Loucy (cell line): ENCODE results near the gene CADM1.

ENCODE experiments used
- CTCF ChIP-seq: fragments of 200-600 bp; sonication (generic); conservative IDR thresholded peaks from 2 replicates; pipeline ENCODE4 v1.5.1; 2014; ENCODE audit warnings: mild to moderate bottlenecking, antibody characterized with exemption, low read length
- EZH2phosphoT487 ChIP-seq: fragments of 200-600 bp; IDR thresholded peaks from 2 replicates; pipeline ENCODE4 v1.6.1; 2018; ENCODE audit warnings: antibody characterized with exemption, mild to moderate bottlenecking, moderate library complexity, borderline replicate concordance

- TF ChIP-seq CTCF (no peak), EZH2phosphoT487 (no peak)
Observed at GRCh38 chr11:115545581-115546210, 41.5 kb upstream of the CADM1 start.
